ENCODE data around the gene IFT88. TPM values are rescaled to one million over a fixed set of nuclear protein-coding genes. Genes with fewer than 3 reads are reported as not detected.
A peak's percentile ranks its signal among the peaks of the same experiment; 100 is the strongest.

IFT88 gene
- total RNA-seq, 3 donors from 2014 or later (not counting 1 experiment from before 2014, with no cell fraction given) = 9.2 to 13.9 (median 13.9) TPM

- Mint-ChIP-seq H3K27me3 (ENCODE audit: low read depth in 2 of 2) (no peaks in the 10 kb centered on the region), H3K4me1 (peaks cover 11 to 18% of the 10 kb centered on the region in 2 donors), H3K9me3 (no peaks in the 10 kb centered on the region), H3K36me3 (no peaks in the 10 kb centered on the region), H3K4me3 (no peak overlapping the region), H3K27ac (no peak overlapping the region)
- intact Hi-C loops (cut with micrococcal nuclease) = no loop called here
- H3K27ac ChIP-seq (ENCODE audit: low read length) = peak overlapping the region; percentile 28
- H3K36me3 ChIP-seq (ENCODE audit: control insufficient read depth, insufficient read depth, low read length) = no peaks in the 10 kb centered on the region
- ATAC-seq (no peak), DNase-seq (no peak)
- TF ChIP-seq CTCF (IDR thresholded peaks at IDR 0.05) = no peak
- no peaks in the 10 kb centered on the region for H3K27me3 ChIP-seq (ENCODE audit: control insufficient read depth, insufficient read depth, low read length)
- peaks cover 11% of the 10 kb centered on the region for H3K4me1 ChIP-seq (ENCODE audit: control insufficient read depth, insufficient read depth, low read length)
- H3K9me3 ChIP-seq (ENCODE audit: control insufficient read depth, insufficient read depth, low read length) = no peaks in the 10 kb centered on the region
- H3K4me3 ChIP-seq (ENCODE audit: low read length) = no peak overlapping the region
- WGBS (ENCODE audit: insufficient coverage) = 74% methylated on average over 7 of the region's 7 CpGs
Measured at GRCh38 chr13:20544201-20544923, 22.6 kb upstream of the IFT88 start.

DNA sequence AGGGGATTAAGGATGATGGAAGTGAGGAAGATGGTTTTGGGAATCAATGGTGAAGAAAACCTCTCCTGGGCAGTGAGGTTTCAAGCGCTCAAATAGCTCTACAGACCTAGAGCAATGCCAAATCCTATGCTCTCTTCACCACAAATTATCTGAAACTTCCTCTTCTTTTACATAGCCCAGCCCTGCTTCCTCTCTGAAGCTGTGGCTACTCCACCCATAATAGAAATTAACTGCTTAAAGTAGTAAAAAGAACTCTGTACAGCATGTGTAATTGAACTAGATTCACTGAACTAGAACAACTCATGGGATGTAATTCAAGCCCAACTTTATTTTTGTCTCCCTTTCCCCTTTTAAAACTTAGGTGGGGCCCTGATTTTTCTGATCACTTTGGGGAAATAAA lies 20.4 kb upstream of the IFT88 start:
- intact Hi-C loops (cut with micrococcal nuclease) = no loop called here
- peak in 1 of 2 donors; percentile 7 for DNase-seq
- no peak overlapping the region for H3K4me3 ChIP-seq (ENCODE audit: low read length)

GRCh38 chr13:20547479-20547908 lies 19.5 kb upstream of the IFT88 start:
- DNase-seq = no peak
- no peak overlapping the region for H3K4me3 Mint-ChIP-seq
- H3K27me3 Mint-ChIP-seq (ENCODE audit: low read depth in 2 of 2) = no peaks in the 10 kb centered on the region
- H3K27me3 ChIP-seq (ENCODE audit: control insufficient read depth, insufficient read depth, low read length) = no peaks in the 10 kb centered on the region
- H3K27ac ChIP-seq (ENCODE audit: low read length) = no peak overlapping the region
- H3K9me3 Mint-ChIP-seq = no peaks in the 10 kb centered on the region
- intact Hi-C loops (cut with micrococcal nuclease) = no loop called here
- no peaks in the 10 kb centered on the region for H3K36me3 Mint-ChIP-seq
- WGBS (ENCODE audit: insufficient coverage) = 94% methylated on average over 4 of the region's 4 CpGs
- no peak overlapping the region for H3K4me3 ChIP-seq (ENCODE audit: low read length)
- H3K4me1 ChIP-seq (ENCODE audit: control insufficient read depth, insufficient read depth, low read length) = peaks cover 11% of the 10 kb centered on the region
- ATAC-seq = no peak
- TF ChIP-seq CTCF (IDR thresholded peaks at IDR 0.05) = no peak
- no peaks in the 10 kb centered on the region for H3K9me3 ChIP-seq (ENCODE audit: control insufficient read depth, insufficient read depth, low read length)
- peak overlapping the region in 1 of 2 donors; percentile 34 for H3K27ac Mint-ChIP-seq
- H3K36me3 ChIP-seq (ENCODE audit: control insufficient read depth, insufficient read depth, low read length) = no peaks in the 10 kb centered on the region
- H3K4me1 Mint-ChIP-seq = peaks cover 11 to 18% of the 10 kb centered on the region in 2 donors

More for the DNA sequence above, 20.4 kb upstream of the IFT88 start:
- H3K27ac ChIP-seq (ENCODE audit: low read length) = no peak overlapping the region
- peak overlapping the region; percentile 5 to 43 for H3K27ac Mint-ChIP-seq
- peak in 2 of 3 donors; percentile 58 to 64 for ATAC-seq
- peak overlapping the region; percentile 49 for H3K4me3 Mint-ChIP-seq
- H3K27me3 Mint-ChIP-seq (ENCODE audit: low read depth in 2 of 2) = no peaks in the 10 kb centered on the region
- no peak for TF ChIP-seq CTCF (IDR thresholded peaks at IDR 0.05)
- no peaks in the 10 kb centered on the region for H3K9me3 ChIP-seq (ENCODE audit: control insufficient read depth, insufficient read depth, low read length)
- no peaks in the 10 kb centered on the region for H3K36me3 Mint-ChIP-seq
- H3K4me1 ChIP-seq (ENCODE audit: control insufficient read depth, insufficient read depth, low read length) = peaks cover 11% of the 10 kb centered on the region
- no peaks in the 10 kb centered on the region for H3K27me3 ChIP-seq (ENCODE audit: control insufficient read depth, insufficient read depth, low read length)
- peaks cover 11 to 18% of the 10 kb centered on the region in 2 donors for H3K4me1 Mint-ChIP-seq
- WGBS (ENCODE audit: insufficient coverage) = 9% methylated on average over 1 of the region's 1 CpG
- H3K9me3 Mint-ChIP-seq = no peaks in the 10 kb centered on the region
- H3K36me3 ChIP-seq (ENCODE audit: control insufficient read depth, insufficient read depth, low read length) = no peaks in the 10 kb centered on the region

All from natural killer cell (primary cell).